Measurements from ENCODE around the gene MRE11. TPM values are rescaled to one million over a fixed set of nuclear protein-coding genes. Genes with fewer than 3 reads are reported as not detected.

The MRE11 gene
- total and polyA plus RNA-seq, 7 donors = 2.4 to 26.6 (median 12.5) TPM

GRCh38 chr11:94417386-94417987 lies 76.2 kb downstream of the MRE11 start:
- no peak for DNase-seq
- Histone ChIP-seq H3K4me1 (peaks cover 0 to 7% (median 0%) of the 10 kb centered on the region in 4 donors), H3K9me3 (no peaks in the 10 kb centered on the region), H3K36me3 (peaks cover 0 to 15% (median 0%) of the 10 kb centered on the region in 4 donors), H3K4me3 (no peak overlapping the region), H3K27ac (no peak overlapping the region), H3K27me3 (no peaks in the 10 kb centered on the region)
- intact Hi-C loops (cut with DNase I) = loop anchor here (5.0 kb wide), 2 partner anchors 235 to 520 kb away; no protein-coding TSS in a partner anchor
- 52 to 70% methylated on average over 4 of the region's 4 CpGs for WGBS, 2 donors
- TF ChIP-seq CTCF (IDR thresholded peaks at IDR 0.05) (peak in 3 of 4 experiments; percentile 36 to 62 (median 53)), POLR2A (IDR thresholded peaks at IDR 0.05) (no peak)

- DNase-seq = no peak
- no peak overlapping the region for H3K4me3 ChIP-seq
- 88 to 90% methylated on average over 4 of the region's 4 CpGs for WGBS, 2 donors
These were observed 88.4 kb downstream of the MRE11 start for GRCh38 chr11:94405062-94405833.

GRCh38 chr11:94402355-94402754 lies 91.3 kb downstream of the MRE11 start:
- H3K36me3 ChIP-seq = no peaks in the 10 kb centered on the region
- H3K4me3 ChIP-seq = no peak overlapping the region
- H3K9me3 ChIP-seq = no peaks in the 10 kb centered on the region
- WGBS, 2 donors = 10 to 14% methylated on average over 1 of the region's 1 CpG
- peaks cover 0 to 13% (median 11%) of the 10 kb centered on the region in 4 donors for H3K4me1 ChIP-seq
- intact Hi-C loops (cut with DNase I) = no loop called here
- H3K27ac ChIP-seq = no peak overlapping the region
- no peak for DNase-seq
- TF ChIP-seq POLR2AphosphoS5 (IDR thresholded peaks at IDR 0.05) (no peak), CTCF (IDR thresholded peaks at IDR 0.05) (no peak), POLR2A (IDR thresholded peaks at IDR 0.05) (no peak), EP300 (IDR thresholded peaks at IDR 0.05) (no peak)
- H3K27me3 ChIP-seq = peaks cover 12 to 40% (median 25%) of the 10 kb centered on the region in 3 donors

More at GRCh38 chr11:94405062-94405833, 88.4 kb downstream of the MRE11 start:
- intact Hi-C loops (cut with DNase I) = no loop called here
- Histone ChIP-seq H3K27me3 (peaks cover 5 to 23% (median 14%) of the 10 kb centered on the region in 3 donors), H3K4me1 (peaks cover 0 to 13% (median 11%) of the 10 kb centered on the region in 4 donors), H3K9me3 (no peaks in the 10 kb centered on the region), H3K27ac (no peak overlapping the region), H3K36me3 (no peaks in the 10 kb centered on the region)
- no peak for TF ChIP-seq POLR2A (IDR thresholded peaks at IDR 0.05)

- no peaks in the 10 kb centered on the region for H3K9me3 ChIP-seq
- peaks cover 12 to 40% (median 25%) of the 10 kb centered on the region in 3 donors for H3K27me3 ChIP-seq
- H3K4me1 ChIP-seq = peaks cover 0 to 13% (median 11%) of the 10 kb centered on the region in 4 donors
- WGBS, 2 donors = 26 to 35% methylated on average over 10 of the region's 10 CpGs
- no peak for TF ChIP-seq EP300 (IDR thresholded peaks at IDR 0.05)
- no peak for TF ChIP-seq CTCF (IDR thresholded peaks at IDR 0.05)
- no peak for TF ChIP-seq POLR2AphosphoS5 (IDR thresholded peaks at IDR 0.05)
- no peak for TF ChIP-seq POLR2A (IDR thresholded peaks at IDR 0.05)
- no peak overlapping the region for H3K27ac ChIP-seq
- intact Hi-C loops (cut with DNase I) = no loop called here
- H3K36me3 ChIP-seq = no peaks in the 10 kb centered on the region
- H3K4me3 ChIP-seq = peak overlapping the region in 3 of 4 donors; percentile 24 to 47 (median 41)
- no peak for DNase-seq
These were observed 91.8 kb downstream of the MRE11 start for GRCh38 chr11:94401773-94402265.
